Fibroblast of villous mesenchyme (primary cell): ENCODE results near the gene IL1B. TPM values are rescaled to one million over a fixed set of nuclear protein-coding genes. Genes with fewer than 3 reads are reported as not detected.
"Not testable (repeated sequence)": the region's sequence is repeated elsewhere in the genome, so short reads cannot be mapped to it uniquely, and the experiment has no call there.

Source experiments
- DNase-seq: peaks from one replicate; pipeline ENCODE4 v3.0.0-alpha.2; 2010; ENCODE audit warnings: low read depth
- H3K4me3 ChIP-seq: 2 replicates; pipeline ENCODE4 v1.5.1; 2011; ENCODE audit warnings: low read depth, mild to moderate bottlenecking, low read length
- CTCF ChIP-seq: IDR thresholded peaks from 2 replicates; pipeline ENCODE4 v1.5.1; 2012; ENCODE audit warnings: low read depth, mild to moderate bottlenecking, low read length; ENCODE audit not compliant: insufficient read depth
- total RNA-seq: library from RNA; depleted of rRNA; stranded (reverse); fragments of >200 nt; gene quantifications from 2 replicates; pipeline ENCODE4 v1.2.3, GENCODE V29; 2012

IL1B gene
- total RNA-seq, 1 donor = 2.6 TPM

- TF ChIP-seq CTCF = no peak
Measured at GRCh38 chr2:112870841-112871835, 34.6 kb upstream of the IL1B start.

GRCh38 chr2:112869258-112869842 lies 32.8 kb upstream of the IL1B start:
- DNase-seq = peak; percentile 89
- H3K4me3 ChIP-seq = no peak overlapping the region
- TF ChIP-seq CTCF = no peak

More at GRCh38 chr2:112870841-112871835, 34.6 kb upstream of the IL1B start:
- DNase-seq = peak; percentile 32
- no peak overlapping the region for H3K4me3 ChIP-seq

GRCh38 chr2:112867701-112868631 lies 31.4 kb upstream of the IL1B start:
- no peak overlapping the region for H3K4me3 ChIP-seq
- no peak for TF ChIP-seq CTCF
- DNase-seq = no peak

- no peak for DNase-seq
- no peak for TF ChIP-seq CTCF
Measured at GRCh38 chr2:112866128-112866835, 29.7 kb upstream of the IL1B start.

GRCh38 chr2:112864072-112864471 lies 27.5 kb upstream of the IL1B start:
- no peak for DNase-seq
- no peak for TF ChIP-seq CTCF
- no peak overlapping the region for H3K4me3 ChIP-seq

More at GRCh38 chr2:112866128-112866835, 29.7 kb upstream of the IL1B start:
- H3K4me3 ChIP-seq = no peak overlapping the region

GRCh38 chr2:112859406-112860183 lies 23.0 kb upstream of the IL1B start:
- not testable (repeated sequence) for H3K4me3 ChIP-seq
- DNase-seq = peak; percentile 12
